ENCODE measurements around the gene PKP4.

DNA sequence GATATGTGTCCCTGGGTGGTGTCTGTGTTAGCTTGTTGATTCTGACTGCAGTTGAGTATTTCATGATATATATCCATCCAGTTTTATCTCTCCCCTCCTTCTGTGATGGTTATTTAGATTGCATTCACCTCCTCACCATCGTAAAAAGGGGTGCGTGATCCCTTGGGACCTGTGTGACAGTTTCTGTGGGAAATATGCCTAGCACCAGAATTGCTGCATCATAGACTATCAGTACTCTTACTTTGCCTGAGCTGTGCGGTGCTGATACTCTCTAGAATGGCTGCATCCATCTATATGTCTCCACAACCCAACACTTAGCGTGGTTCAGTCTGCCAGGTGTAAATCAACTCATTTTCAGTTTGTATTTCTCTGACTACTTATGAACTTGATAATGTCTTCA lies 34.3 kb downstream of the PKP4 start:
- no peak for TF ChIP-seq CTCF (IDR thresholded peaks at IDR 0.05; ENCODE audit: insufficient read depth, low read length, poor library complexity, severe bottlenecking)
- no peak for TF ChIP-seq EZH2phosphoT487 (conservative IDR thresholded peaks at IDR 0.05; ENCODE audit: low read length)
